ENCODE measurements around the gene DDRGK1.

Gene DDRGK1

DNA sequence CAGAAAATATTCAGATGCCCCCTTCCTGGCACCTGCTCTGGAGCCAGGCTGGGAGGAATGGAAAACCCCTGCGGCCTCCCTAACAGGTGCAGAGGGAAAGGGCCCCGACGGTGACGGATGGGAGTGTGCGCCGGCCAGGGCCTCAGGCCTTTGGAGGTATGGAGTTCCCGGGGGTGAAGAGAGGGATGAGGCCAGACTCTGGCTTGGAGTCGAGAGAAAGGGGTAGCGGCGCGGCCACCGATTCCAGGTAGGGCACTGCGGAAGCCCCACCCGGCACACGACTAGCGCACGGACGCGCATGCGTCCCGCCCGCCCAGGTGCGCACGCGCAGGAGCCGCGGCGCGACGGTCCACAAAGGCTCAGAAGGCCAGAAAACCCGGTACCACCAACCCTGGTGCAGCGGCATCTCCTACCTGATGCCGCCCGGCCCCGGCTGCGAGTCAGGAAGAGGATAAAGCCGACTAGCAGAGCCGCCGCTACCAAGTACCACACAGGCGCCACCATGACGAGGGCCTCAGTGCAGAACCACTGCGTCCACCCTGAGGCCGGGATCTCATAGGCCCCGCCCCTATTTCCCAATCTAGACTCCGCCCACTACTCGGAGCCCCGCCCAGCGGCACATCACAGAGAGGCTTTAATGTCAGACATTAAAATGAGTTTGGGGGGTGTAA is at the start of gene DDRGK1:
Gene DDRGK1 (minus strand): TSS at position 559 of the 671 bp plus-strand sequence. CDS start 55 bp downstream, at position 504.
- peak; percentile 85 for DNase-seq (ENCODE audit: low spot score)

DNA sequence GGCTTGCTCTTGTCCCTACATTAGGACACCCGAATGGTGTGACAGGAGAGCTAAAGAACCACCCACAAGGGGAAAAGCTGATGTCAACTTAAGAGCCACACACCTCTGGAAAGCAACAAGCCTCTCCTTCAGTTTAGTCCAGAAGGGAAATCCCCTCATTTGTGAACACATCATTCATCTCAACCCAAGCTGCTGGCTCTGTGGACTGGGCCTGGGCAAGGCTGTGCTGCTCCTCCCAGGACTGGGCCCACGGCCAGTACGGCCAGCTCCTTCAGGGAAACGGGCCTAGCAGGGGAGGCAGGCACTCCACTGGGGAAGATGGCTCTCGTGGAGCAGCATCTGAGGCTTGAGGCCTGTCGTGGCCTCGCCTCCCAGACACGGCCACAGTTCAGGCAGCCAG is 47.3 kb upstream of the DDRGK1 start:
- DNase-seq (ENCODE audit: low spot score): peak; percentile 48

DNA sequence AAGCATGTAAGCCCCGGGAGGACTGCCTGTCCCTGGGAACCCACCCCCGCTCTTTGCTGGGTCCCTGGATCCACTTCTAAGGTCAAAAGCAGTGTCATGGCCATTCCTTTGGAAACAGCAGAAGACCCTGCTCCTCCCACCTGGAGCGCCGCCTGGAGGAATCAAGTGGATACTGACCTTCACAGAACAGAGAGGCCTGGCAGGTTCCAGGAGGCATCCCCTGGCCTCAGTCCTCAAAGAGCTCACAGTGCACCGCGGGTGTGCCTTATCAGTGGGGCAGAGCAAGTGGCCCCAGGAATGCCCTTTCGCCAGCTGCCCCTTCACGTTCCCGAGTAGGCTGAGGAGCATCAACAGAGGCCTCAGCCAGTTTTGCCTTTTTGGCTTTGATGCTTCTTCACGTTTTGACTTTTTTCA is 45.6 kb upstream of the DDRGK1 start:
- no peak for DNase-seq (ENCODE audit: low spot score)

DNA sequence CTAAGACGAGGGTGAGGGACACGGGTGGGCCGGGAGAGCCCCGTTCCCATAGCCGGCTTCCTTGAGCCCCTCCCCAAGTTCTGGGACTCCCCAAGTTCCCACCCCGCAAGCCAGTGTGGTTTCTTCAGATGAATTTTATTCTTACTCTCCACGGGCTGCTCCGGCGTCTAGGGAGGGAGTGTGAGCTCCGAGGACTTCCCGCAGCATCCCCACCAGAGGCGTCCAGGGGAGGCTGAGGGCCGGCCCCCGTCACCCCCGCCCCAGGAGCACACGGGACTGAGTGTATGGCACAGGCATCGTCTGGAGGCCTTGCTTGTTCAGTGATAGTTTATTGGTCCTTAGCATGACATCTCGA is 44.5 kb upstream of the DDRGK1 start:
- DNase-seq (ENCODE audit: low spot score): no peak

DNA sequence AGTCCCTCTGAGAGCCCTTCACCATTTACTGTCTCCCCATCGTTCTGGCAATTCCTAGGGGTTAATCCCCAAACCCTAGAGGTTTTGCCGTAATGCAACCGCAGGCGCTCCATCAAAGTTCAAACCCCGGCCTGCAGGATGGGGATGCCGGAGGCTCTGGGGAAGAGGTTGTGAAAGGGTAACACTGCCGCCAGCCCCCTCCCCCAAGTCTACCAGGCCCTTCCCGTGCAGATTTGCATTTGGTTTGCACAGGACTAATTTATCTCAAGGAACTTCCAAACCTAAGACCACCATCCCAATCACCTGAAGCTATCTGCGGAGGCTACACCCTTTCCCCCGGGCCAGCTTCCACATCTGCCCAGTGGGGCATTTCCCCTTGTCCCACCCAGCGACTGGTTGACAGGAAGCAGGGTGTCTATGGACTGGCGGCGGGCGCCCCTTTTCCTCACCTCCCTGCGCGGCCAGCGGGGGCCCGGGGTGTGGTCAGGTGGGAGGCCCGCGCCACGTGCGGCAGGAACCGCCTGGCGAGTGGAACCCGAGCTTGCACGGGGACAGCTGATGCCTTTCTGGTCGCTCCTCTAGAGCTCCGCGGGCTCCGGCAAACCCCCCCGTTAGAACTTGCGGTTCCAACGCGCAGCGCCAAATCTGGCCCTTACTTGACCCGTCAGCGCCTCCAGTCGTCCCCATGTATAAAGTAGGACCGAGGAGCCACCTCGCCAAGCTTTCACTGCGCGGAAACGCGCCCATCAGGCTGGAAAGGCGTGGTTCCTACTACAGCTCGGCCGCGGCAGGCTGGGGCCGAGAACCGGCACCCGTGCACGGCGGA is 43.9 kb upstream of the DDRGK1 start:
- DNase-seq (ENCODE audit: low spot score): no peak

DNA sequence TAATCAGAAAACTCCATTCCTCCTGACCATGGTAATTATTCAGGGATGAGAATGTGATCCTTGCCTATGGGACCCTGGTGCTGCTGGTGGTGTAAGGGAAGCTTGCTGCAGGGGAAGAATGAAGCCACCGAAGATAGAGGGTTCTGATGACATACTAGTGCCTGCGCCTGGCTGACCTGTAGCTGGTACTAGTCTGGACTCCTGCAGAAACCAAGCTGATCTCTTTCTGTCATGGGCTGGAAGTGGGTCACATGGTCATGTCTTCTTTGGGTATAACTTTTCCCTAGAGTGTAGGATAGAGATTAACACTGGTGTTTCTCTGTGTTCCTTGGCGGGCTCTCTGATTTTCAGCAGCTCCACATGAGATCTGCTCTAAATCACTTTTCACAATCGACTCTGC is 43.2 kb upstream of the DDRGK1 start:
- no peak for DNase-seq (ENCODE audit: low spot score)

DNA sequence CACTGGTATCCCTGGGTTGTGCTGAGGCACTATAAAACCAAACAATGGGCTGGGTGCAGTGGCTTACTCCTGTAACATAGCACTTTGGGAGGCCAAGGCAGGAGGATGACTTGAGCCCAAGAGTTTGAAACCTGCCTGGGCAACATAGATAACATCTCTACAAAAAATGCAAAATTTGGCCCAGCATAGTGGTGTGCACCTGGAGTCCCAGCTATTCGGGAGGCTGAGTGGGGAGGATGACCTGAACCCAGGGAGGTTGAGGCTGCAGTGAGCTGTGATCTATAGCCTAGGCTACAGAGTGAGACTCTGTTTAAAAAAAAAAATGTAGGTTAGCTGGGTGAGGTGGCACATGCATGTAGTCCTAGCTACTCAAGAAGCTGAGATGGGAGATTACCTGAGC is 42.2 kb upstream of the DDRGK1 start:
- DNase-seq (ENCODE audit: low spot score): no peak

DNA sequence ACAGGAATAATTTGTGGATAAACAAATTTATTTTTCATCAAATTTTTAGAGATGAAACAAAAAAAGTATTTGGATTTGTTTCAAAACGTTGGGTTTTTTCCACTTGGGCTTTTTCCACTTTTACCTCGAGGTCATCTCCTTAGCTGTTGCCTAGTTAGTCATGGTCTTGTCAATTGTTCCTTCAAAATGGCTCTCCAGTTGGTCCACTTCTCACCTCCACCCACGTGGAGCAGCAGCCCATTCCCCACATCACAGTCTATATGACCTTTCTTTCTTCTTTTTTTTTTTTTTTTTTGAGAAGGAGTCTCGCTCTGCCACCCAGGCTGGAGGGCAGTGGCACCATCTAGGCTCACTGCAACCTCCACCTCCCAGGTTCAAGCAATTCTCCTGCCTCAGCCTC is 41.2 kb upstream of the DDRGK1 start:
- DNase-seq (ENCODE audit: low spot score): no peak

DNA sequence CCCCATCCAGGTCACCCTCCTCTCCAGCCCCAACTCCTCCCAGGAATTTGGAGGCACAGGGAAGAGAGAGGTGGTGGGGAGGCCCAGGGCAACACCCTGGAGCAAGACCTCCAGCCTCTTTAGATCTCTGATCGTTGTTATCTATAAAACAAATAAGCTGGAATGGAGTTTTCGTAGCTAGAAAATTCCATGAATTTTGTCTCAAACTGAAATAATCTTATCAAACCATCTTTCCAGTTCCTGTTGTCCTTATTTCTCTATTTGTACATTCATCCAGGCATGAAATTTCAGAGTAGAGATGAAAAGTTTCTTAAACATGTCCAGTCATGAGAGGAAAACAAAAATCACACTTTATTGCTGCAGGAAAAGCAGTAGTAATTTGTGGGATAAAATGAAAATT is 40.7 kb upstream of the DDRGK1 start:
- no peak for DNase-seq (ENCODE audit: low spot score)

DNA sequence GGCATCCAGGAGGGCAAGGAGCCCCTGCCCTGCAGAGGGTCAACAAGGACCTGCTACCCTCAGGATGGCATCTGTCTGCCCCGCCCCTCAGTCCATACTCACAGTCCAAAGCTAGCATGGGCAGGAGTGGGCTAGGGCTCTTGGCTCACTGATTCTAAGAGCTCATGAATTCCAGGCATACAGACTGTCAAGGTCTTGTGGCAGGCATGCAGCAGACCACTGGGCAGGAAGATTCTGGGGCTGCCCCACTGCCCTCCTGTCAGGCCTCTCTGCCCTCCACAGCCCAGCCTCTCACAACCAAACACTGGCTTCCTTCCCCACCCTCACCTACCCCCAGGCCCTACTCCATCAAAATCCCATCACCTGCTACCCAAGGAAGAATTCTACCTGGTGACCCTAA is 40.1 kb upstream of the DDRGK1 start:
- no peak for DNase-seq (ENCODE audit: low spot score)

DNA sequence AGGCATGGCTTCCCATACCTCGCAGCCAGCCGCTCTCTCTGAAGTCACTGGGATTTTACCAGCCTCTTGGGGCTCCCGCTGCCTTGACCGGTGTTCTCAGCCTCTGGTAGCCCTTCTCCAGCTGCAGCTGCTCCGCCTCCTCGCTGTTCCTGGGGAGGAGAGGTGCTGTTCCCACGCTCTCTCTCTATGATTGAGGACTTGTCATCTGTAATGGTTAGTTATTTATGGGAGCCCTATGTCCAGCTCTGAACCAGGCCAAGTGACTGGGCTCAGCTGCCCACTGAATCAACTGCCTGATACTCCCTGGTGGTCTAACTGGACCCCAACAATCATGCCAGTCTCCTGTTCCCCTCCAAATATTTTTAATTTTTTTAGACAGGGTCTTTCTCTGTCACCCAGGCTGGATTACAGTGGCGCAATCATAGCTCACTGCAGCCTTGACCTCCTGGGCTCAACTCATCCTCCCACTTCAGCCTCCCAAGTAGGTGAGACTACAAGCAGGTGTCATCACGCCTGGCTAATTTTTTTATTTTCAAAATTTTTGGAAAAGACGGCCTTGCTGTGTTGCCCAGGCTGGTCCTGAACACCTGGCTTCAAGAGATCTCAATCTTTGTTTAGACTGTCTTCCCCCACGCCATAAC is 39.4 kb upstream of the DDRGK1 start:
- no peak for DNase-seq (ENCODE audit: low spot score)

DNA sequence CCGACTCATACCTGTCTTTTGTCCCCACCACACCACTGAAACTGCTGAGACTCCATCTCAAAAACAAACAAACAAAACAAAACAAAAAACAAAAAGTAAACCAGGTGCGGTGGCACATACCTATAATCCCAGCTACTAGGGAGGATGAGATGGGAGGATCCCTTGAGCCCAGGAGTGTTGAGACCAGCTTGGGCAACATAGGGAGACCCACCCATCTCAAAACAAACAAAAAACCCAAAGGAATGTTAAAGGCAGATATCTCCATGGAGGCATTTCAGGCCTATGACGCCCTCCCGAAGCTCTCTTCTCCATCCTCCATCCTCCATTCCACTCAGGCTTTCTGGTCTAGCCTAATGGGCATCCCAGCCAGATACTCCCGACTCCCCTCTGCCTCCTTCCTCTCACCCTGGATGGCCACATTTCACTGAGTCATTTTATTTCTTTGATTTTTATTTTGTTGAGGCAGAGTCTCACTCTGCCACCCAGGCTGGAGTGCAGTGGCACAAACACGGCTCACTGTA is 37.8 kb upstream of the DDRGK1 start:
- DNase-seq (ENCODE audit: low spot score): no peak

DNA sequence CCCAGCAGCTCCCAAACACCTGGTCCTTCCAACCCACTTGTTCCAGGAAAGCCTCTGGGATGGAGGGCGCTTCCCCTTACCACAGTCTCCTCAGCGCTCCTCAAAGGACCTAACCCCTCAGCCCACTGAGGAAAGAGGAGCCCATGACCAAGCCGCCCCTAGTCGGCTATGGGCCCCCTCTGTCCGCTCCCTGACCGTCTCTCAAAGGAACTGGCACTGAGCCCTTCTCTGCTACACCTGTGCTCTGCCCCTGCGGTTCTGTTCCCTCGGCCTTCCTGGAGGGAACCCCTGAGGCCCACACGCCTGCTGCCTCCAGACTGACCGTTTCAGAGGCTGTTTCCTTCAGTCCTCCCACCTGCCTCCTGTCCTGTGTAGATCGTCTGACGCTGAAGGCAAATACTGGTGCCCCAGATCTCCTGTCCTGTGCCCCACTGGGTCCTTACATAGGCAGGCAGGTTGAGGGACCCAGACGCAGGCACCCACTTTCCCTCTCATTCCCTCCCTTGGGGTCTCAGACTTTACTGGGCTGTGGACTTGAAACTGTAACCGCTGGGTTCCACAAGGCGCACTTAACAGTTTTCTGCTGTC is 36.4 kb upstream of the DDRGK1 start:
- DNase-seq (ENCODE audit: low spot score): no peak

DNA sequence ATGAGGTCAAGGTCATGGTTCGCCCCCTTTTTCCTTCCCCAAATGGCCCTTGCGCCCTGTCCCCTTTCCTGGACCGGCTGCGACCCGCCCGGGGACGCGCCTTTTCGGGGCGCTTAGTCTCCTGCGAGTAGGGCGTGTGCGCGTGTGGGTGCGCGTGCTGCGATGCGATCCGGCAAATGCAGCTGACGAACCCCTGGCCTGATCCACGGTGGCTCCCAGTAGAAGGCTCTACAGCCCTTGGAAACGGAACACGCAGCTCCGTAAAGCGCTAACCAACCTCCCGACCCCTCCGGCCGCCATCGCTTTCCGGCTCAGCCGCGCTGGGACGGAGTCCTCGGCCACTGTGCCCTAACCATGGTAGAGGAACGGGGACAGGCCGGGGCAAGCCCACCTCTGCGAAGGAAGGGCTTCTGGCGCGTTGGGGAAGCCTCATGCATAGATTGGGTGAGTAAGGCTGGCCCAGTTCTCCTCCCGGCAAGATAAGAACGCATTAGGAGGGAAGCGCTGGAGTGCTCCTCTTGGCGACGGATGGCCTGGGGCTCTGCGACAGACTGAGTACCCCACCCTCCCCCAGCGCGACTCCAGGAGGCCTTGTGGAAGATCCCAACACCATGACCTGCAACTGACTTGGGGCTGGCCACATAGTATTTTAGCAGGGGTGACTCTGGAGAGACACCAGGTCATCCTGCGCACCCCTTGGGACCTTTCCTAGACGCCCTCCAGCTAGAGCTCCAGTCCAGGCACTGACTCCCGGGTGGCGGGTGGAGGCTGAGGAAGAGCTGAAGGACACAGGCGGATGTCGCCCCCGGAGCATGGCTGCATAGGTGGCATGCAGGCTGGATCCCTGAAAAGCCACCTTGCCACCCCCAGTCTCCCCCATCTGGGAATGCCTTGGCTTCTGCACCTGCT is 35.6 kb upstream of the DDRGK1 start:
- no peak for DNase-seq (ENCODE audit: low spot score)

DNA sequence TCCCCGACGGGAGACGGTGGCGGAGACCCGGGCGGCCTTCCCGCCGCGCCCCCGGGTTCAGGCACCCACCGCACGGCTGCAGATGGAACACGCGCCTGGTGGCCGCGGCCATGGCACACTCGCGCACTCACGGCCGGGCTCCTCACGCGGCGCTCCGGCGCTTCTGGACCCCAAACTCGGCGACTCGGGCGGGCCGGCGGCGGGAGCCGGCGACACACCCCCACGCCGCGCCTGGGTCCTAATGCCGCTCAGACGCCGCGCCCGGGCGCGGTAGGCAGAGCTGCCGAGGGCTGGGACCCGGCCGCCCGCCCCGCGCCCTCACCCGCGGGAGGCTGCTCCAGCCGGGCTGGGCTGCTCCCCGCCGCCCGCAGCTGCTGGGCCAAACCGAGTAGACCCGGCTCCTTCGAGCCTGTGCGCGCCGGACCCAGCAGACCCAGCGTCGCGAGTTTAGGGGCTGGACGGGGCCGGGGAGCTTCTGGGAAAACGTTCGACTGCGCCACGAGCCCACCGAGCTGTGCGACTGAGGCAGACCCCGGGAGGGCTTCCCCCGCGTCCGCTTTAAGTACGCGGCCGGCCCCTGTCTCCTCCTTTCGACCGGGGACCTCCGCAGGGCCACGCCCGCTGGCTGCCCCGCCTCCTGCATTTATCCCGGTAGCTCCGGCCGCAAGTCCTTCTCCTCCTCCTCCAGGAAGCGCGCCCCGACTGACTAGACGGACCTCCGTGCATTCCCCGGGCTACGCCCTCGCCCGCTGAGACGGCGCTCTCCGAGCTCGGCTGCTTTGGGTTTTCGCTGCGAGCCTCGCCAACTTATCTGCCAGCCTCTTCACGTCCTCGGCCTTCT is 34.8 kb upstream of the DDRGK1 start, which contains the start of gene SLC4A11:
Gene SLC4A11 (minus strand): TSS at position 165 of the 841 bp plus-strand sequence. CDS start 53 bp downstream, at position 112.
- DNase-seq (ENCODE audit: low spot score): peak; percentile 74

DNA sequence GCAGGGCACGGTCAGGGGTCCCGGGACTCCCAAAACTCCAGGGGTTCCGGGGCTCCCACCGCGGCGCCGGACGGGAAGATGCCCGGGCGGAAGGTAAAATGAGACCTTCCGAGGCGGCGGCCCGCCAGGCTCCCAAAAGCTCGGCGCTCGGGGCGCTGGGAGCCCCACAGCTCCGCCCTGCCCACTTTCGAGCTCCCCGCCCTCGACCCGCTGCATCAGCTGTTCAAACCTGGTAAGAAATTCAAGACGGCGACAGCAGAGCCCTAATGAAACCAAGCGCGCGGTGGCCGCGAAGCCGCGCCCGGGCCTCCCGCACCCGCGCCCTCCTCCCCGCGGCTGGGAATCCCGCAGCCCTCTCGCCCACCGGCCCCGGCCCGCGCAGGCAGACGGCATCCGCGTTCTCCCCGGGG is 34.1 kb upstream of the DDRGK1 start:
- no peak for DNase-seq (ENCODE audit: low spot score)

DNA sequence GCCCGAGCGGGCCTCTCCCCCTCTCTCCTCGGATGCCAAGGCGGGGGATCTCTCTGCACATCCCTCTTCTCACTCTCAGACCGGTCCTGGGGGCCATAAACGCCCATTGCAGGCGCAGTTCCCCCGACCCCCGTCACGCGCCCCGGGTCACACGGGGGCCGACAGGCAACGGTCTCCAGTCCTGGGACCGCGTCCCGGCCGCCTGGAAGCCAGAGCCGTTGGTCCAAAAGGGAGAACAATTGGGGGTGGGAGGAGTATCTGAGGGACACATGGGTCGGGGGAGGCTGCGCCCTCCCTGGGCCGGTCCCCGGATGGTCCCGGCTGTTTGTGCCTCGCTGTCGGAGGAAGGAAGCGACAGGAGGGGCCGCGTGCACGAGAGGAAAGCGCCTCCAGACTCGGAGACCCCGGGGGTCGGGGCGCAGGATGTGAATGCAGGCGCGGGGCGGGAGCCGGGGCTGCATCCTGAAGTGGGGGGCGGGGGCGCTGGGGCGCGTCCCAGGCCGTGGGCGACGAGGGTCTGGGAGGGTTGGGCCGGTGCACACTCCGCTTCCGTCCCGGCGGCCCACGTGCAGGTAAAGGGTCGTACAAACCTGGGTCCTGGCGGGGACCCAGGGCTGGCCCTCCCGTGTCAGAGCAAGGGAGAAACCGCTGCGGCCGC is 33.6 kb upstream of the DDRGK1 start:
- DNase-seq (ENCODE audit: low spot score): no peak

DNA sequence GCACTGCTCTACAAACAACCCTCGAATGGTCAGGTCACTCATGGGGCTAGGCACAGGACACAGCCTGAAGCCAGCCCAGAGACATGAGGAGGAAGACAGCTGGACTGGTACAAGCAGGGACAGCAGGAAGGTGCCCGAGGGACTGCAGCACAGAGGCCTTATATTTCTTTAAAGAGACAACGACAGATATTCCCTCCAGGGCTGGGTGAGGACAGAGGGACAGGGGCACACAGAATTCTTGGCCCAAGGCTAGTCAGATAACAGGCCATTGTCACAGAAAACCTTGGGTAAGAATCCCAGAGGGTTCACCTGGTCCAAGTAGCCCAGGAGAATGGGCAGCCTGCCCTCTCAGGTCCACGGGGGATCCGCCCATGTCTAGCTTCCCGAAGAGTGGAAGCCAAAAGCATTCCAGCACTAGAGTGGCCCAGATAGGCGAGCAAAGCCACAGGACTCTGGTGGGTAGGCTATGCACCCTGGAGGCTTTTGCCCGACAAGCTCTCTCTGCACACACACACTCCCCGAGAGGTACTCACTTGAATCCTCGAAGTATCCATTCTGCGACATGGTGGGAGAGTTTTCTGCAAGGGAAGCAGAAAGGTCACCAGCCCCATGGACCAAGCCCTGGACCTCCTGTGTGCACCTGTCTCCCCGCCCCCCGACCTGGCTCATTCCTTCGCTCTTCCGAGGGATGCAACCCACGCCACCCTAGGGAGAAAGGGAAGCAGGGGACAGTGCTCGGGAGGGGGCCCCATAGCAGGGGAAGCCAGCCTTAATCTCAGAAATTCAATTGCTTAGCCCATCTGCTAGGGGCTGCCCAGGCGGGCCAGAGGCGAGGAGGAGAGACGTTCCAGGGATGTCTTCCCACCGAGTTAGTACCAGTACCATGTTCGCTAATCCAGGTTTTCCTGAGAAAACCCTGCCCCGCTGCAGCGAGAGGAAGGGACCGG is 32.8 kb upstream of the DDRGK1 start:
- DNase-seq (ENCODE audit: low spot score): no peak

Data from kidney tubule cell (primary cell).